Vagina (tissue), 2 donors: ENCODE data around the gene ATXN1.

Source experiments
- POLR2A ChIP-seq, 2 donors: fragments of 450-650 bp; IDR thresholded peaks; one replicate each; pipeline ENCODE4 v1.6.1; 2017; ENCODE audit warnings: antibody characterized with exemption in 2 of 2, mild to moderate bottlenecking in 2 of 2, moderate library complexity in 2 of 2
- TF ChIP-seq, protein P1 (sequence below), 3 experiments: fragments of 450-650 bp in 2 of 3; fragments of 200-600 bp in 1 of 3; sonication (generic) in 1 of 3; IDR thresholded peaks; one replicate each; pipeline ENCODE4 v1.5.1; 2017 to 2019; ENCODE audit warnings: antibody characterized with exemption in 3 of 3, mild to moderate bottlenecking in 2 of 3, moderate library complexity in 2 of 3

DNA sequence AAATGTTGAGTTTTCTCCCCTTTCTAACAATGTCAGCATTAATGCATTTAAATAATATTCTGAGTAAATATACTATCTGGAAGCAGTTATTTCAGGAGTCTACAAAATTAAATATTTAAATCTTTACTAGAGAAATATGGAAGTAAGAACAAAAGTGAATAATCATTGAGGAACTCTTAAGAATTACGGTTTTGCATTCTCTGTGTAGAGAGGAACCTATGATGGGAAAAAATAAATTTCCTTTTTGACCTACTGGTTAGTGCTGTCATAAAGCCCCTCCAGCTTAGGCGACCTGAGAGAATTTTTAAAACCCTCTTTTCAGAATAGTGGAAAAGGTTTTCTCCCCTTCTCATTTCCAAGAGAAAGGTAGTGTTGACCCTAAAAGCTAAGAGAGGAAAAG is 64.8 kb downstream of the ATXN1 start:
- TF ChIP-seq, protein P1, sequence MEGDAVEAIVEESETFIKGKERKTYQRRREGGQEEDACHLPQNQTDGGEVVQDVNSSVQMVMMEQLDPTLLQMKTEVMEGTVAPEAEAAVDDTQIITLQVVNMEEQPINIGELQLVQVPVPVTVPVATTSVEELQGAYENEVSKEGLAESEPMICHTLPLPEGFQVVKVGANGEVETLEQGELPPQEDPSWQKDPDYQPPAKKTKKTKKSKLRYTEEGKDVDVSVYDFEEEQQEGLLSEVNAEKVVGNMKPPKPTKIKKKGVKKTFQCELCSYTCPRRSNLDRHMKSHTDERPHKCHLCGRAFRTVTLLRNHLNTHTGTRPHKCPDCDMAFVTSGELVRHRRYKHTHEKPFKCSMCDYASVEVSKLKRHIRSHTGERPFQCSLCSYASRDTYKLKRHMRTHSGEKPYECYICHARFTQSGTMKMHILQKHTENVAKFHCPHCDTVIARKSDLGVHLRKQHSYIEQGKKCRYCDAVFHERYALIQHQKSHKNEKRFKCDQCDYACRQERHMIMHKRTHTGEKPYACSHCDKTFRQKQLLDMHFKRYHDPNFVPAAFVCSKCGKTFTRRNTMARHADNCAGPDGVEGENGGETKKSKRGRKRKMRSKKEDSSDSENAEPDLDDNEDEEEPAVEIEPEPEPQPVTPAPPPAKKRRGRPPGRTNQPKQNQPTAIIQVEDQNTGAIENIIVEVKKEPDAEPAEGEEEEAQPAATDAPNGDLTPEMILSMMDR (IDR thresholded peaks at IDR 0.05) = no peak
- no peak for TF ChIP-seq POLR2A (IDR thresholded peaks at IDR 0.05)
